ENCODE results near the gene COX10. TPM values are rescaled to one million over a fixed set of nuclear protein-coding genes. Genes with fewer than 3 reads are reported as not detected.
"Not testable (repeated sequence)": the region's sequence is repeated elsewhere in the genome, so short reads cannot be mapped to it uniquely, and the experiment has no call there.

Gene COX10
- 12.5 and 20.9 TPM in 2 replicates for total RNA-seq (2014; rRNA removed; shearing (Covaris generic); ENCODE audit: low replicate concordance)

GRCh38 chr17:14069251-14070021 lies at the start of gene COX10:
TSS of gene COX10 (plus strand) at chr17:14069504. CDS start at chr17:14069606, 102 bp downstream.
- peak within 1 kb of the TSS; percentile 91 for H3K4me3 ChIP-seq
- peaks cover 7% of the 10 kb centered on the region; the same call in 1 of the 2 replicates for H3K36me3 ChIP-seq
- peak; percentile 84 for DNase-seq
- H3K9me3 ChIP-seq, result no peaks in the 10 kb centered on the region
- H3K27me3 ChIP-seq, result no peaks in the 10 kb centered on the region

GRCh38 chr17:14021651-14022294 lies 47.5 kb upstream of the COX10 start:
- DNase-seq, H3K9me3 ChIP-seq, H3K4me3 ChIP-seq, H3K27me3 ChIP-seq, H3K36me3 ChIP-seq: not testable (repeated sequence)

DNA sequence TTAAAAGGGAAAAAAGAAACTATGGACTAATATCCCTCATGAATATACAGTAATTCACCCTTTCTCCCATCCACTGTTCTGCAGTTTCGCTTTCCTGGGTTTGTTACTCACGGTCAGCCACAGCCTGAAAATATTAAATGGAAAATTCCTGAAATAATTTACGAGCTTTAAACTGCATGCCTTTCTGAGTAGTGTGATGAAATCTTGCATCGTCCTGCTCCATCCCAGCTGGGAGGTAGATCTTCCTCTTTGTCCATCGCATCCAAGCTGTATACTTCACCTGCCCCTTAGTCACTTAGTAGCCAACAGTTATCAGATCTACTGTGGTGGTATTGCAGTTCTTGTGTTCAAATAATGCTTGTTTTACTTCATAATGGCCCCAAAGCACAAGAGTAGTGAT lies 39.5 kb upstream of the COX10 start:
- not testable (repeated sequence) for H3K27me3 ChIP-seq, H3K36me3 ChIP-seq, H3K4me3 ChIP-seq, H3K9me3 ChIP-seq, DNase-seq

GRCh38 chr17:14032234-14032633 lies 37.1 kb upstream of the COX10 start:
- DNase-seq, result no peak
- Histone ChIP-seq H3K4me3 (no peak overlapping the region), H3K9me3 (no peaks in the 10 kb centered on the region), H3K27me3 (no peaks in the 10 kb centered on the region), H3K36me3 (peaks cover 6% of the 10 kb centered on the region; the same call in 1 of the 2 replicates)

DNA sequence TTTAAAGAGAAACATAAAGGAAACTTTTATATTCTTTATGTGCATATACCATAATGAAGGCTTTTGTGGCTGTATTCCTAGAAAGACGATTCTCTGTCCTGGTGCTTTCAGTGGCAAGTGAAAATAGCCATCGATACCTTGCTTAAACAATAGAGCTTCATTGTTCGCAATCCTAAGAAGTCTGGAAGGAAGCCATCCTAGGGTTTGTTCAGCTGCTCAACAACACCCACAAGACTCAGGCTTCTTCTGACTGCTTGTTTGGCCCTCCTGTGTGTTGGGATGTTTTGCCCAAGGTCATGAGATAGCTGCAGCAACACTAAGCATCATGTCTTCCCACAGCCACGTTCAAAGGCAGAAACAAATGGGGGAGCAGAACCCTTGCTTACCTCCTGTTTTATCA lies 36.1 kb upstream of the COX10 start:
- Histone ChIP-seq H3K9me3 (no peaks in the 10 kb centered on the region), H3K27me3 (no peaks in the 10 kb centered on the region), H3K4me3 (no peak overlapping the region), H3K36me3 (peaks cover 6% of the 10 kb centered on the region; the same call in 1 of the 2 replicates)
- no peak for DNase-seq

DNA sequence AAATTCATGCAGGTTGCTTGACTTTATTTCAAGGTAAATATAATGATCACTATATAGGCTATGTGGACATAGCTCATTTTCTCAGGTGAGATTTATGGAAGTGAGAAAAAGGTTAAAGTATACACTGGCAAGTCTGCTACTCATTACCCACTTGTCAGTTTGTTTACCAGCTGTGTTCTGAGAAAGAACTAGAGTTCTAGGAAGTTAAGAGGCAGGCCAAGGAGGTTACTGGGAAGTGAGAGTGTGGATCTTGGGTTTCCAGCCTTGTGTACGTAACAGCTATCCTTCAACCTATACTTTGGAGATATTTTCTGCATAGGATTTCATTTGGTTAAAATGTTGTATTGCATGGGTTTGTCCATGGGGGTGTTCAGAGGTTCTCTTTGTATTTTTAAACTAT lies 31.9 kb upstream of the COX10 start:
- no peaks in the 10 kb centered on the region for H3K9me3 ChIP-seq
- H3K27me3 ChIP-seq, result no peaks in the 10 kb centered on the region
- no peak overlapping the region for H3K4me3 ChIP-seq
- H3K36me3 ChIP-seq, result no peaks in the 10 kb centered on the region
- no peak for DNase-seq

DNA sequence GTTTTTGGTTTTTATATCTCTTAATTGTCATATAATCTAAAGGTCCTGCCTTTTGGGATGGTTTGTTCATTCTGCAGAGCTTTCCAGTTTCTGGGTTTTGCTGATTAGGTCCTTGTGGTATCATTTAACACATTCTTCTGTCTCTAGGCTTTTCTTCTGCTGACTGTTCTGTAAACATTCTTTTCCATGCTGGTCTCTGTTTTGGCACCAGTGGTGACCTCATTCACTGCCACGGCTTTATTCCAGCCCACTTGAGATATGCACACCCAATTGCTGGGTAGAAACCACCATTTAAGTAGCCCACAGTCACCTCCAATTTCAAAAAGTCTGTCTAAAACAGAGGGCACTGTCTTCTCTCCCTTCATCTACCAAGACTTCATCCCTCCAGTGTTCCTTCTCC lies 31.1 kb upstream of the COX10 start:
- H3K36me3 ChIP-seq, result no peaks in the 10 kb centered on the region
- no peak overlapping the region for H3K4me3 ChIP-seq
- peak; percentile 23 for DNase-seq
- H3K27me3 ChIP-seq, result no peaks in the 10 kb centered on the region
- H3K9me3 ChIP-seq, result no peaks in the 10 kb centered on the region

DNA sequence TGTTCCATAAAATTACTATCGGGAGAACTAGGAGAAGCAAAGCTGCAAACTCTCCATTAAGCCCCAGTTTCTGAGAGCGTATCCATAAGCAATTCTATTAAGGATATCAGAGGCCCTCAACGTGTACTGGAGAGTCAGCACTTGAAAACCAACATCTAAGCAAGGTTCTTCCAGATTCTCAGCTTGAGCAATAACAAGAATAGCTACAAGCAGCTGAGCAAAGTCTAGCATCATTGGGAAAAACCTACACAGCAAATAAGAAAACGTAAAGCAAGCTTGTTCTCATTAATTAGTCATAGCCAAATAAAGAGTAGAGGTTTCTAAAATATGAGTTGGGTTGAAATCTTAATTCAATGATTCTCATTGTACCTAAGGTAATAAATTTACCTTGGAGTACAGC lies 26.9 kb upstream of the COX10 start:
- DNase-seq, result no peak
- Histone ChIP-seq H3K4me3 (no peak overlapping the region), H3K9me3 (no peaks in the 10 kb centered on the region), H3K27me3 (no peaks in the 10 kb centered on the region), H3K36me3 (no peaks in the 10 kb centered on the region)

DNA sequence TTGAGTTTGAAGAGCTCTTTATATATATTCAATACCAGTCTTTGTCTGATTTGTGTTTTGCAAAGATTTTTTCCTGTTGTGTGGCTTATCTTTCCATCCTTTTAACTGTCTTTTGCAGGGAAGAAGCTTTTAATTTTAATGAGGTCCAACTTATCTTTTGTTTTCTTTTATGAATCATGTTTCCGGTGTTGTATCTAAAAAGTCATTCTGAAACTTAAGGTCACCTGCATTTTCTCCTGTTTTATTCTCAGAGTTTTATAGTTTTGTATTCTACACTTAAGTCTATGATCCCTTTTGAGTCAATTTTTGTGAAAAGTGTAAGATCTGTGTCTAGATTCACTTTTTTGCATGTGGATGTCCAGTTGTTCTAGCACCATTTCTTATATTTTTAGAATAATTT lies 24.6 kb upstream of the COX10 start:
- no peaks in the 10 kb centered on the region for H3K9me3 ChIP-seq
- no peaks in the 10 kb centered on the region; the same call in 1 of the 2 replicates for H3K36me3 ChIP-seq
- no peak overlapping the region for H3K4me3 ChIP-seq
- H3K27me3 ChIP-seq, result no peaks in the 10 kb centered on the region
- no peak for DNase-seq

GRCh38 chr17:14046978-14047377 lies 22.3 kb upstream of the COX10 start:
- Histone ChIP-seq H3K27me3 (no peaks in the 10 kb centered on the region), H3K36me3 (no peaks in the 10 kb centered on the region; the same call in 1 of the 2 replicates), H3K9me3 (no peaks in the 10 kb centered on the region), H3K4me3 (no peak overlapping the region)
- no peak for DNase-seq

GRCh38 chr17:14047591-14047990 lies 21.7 kb upstream of the COX10 start:
- no peaks in the 10 kb centered on the region; the same call in 1 of the 2 replicates for H3K36me3 ChIP-seq
- no peak for DNase-seq
- no peaks in the 10 kb centered on the region for H3K27me3 ChIP-seq
- H3K9me3 ChIP-seq, result no peaks in the 10 kb centered on the region
- no peak overlapping the region for H3K4me3 ChIP-seq

DNA sequence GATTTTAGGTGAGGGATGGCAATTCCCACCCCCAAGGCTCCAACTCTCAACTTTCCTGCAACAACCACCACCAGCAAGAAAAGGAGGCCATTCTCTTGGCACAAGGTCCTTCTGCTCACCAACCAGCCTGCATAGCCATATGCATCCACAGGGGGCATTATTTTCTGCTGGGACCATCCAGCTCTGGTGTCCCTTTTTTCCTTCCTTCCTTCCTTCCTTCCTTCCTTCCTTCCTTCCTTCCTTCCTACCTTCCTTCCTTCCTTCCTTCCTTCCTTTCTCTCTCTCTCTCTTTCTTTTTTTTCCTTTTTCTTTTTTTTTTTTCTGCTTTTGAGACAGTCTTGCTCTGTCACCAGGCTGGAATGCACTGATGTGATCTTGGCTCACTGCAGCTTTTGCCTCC lies 21.1 kb upstream of the COX10 start:
- H3K36me3 ChIP-seq, result no peaks in the 10 kb centered on the region; the same call in 1 of the 2 replicates
- no peaks in the 10 kb centered on the region for H3K27me3 ChIP-seq
- H3K9me3 ChIP-seq, result no peaks in the 10 kb centered on the region
- DNase-seq, result no peak
- H3K4me3 ChIP-seq, result no peak overlapping the region

GRCh38 chr17:14050616-14051015 lies 18.7 kb upstream of the COX10 start:
- Histone ChIP-seq H3K36me3 (no peaks in the 10 kb centered on the region; the same call in 1 of the 2 replicates), H3K27me3 (no peaks in the 10 kb centered on the region), H3K9me3 (no peaks in the 10 kb centered on the region), H3K4me3 (no peak overlapping the region)
- no peak for DNase-seq

DNA sequence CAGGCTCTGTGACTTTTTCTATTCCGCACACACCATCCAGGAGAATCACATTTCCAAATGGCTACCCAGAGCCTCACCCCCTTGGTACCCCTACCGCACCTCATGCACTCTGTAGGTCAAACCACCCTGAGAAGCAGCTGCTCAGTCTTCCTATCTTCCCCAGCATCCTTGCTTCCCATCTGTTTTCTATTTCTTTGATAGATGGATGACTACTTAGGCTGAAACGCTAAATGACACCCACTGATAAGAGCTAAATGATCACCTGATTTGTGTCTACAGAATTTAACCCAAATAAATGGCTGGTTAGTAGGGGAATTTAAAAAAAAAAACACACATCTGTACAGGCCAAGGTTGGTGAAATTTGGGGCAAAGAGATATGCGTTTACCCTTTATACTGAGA lies 17.6 kb upstream of the COX10 start:
- no peak overlapping the region for H3K4me3 ChIP-seq
- no peak for DNase-seq
- H3K9me3 ChIP-seq, result no peaks in the 10 kb centered on the region
- H3K36me3 ChIP-seq, result no peaks in the 10 kb centered on the region; the same call in 1 of the 2 replicates
- H3K27me3 ChIP-seq, result no peaks in the 10 kb centered on the region

- no peak for DNase-seq
- no peaks in the 10 kb centered on the region for H3K27me3 ChIP-seq
- H3K36me3 ChIP-seq, result no peaks in the 10 kb centered on the region; the same call in 1 of the 2 replicates
- no peaks in the 10 kb centered on the region for H3K9me3 ChIP-seq
- H3K4me3 ChIP-seq, result no peak overlapping the region
Observed at GRCh38 chr17:14052886-14053615, 16.3 kb upstream of the COX10 start.

DNA sequence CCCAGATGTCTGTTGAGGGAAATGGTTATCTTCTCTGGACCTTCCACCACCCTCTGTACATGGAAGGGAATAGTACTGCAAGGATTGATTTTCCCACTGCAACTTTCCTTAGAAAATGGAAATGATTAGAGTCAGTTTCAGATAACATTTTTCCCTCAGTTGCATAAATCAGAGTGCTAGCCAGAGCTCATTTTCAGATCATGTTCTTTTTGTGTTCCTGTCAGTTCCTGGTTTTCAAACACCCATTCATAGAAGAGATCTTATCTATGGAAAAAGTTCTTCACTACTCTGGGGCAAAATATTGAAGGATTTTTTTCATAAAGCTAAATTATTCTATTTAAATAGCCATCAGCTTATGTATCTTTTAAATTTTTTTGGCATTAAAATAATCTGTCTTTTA lies 11.7 kb upstream of the COX10 start:
- no peak overlapping the region for H3K4me3 ChIP-seq
- no peaks in the 10 kb centered on the region for H3K27me3 ChIP-seq
- no peak for DNase-seq
- H3K9me3 ChIP-seq, result no peaks in the 10 kb centered on the region
- peaks cover 9% of the 10 kb centered on the region for H3K36me3 ChIP-seq

- Histone ChIP-seq H3K27me3 (no peaks in the 10 kb centered on the region), H3K9me3 (no peaks in the 10 kb centered on the region), H3K36me3 (peaks cover 9% of the 10 kb centered on the region), H3K4me3 (no peak overlapping the region)
- no peak for DNase-seq
Observed at GRCh38 chr17:14058051-14058450, 11.3 kb upstream of the COX10 start.

Measured in MG63 (cell line).